GM20000 (cell line): ENCODE data around the gene DPP10.

ENCODE experiments used
- DNase-seq: peaks from one replicate; pipeline ENCODE4 v3.0.0; 2012; ENCODE audit warnings: low spot score
- TF ChIP-seq, protein P1 (sequence below): IDR thresholded peaks from 2 replicates; pipeline ENCODE4 v1.5.1; 2012; ENCODE audit warnings: mild to moderate bottlenecking, control low read depth; ENCODE audit errors: extremely low read depth, missing control alignments

DPP10 gene

GRCh38 chr2:114714313-114714712 lies 271.9 kb downstream of the DPP10 start:
- TF ChIP-seq, protein P1, sequence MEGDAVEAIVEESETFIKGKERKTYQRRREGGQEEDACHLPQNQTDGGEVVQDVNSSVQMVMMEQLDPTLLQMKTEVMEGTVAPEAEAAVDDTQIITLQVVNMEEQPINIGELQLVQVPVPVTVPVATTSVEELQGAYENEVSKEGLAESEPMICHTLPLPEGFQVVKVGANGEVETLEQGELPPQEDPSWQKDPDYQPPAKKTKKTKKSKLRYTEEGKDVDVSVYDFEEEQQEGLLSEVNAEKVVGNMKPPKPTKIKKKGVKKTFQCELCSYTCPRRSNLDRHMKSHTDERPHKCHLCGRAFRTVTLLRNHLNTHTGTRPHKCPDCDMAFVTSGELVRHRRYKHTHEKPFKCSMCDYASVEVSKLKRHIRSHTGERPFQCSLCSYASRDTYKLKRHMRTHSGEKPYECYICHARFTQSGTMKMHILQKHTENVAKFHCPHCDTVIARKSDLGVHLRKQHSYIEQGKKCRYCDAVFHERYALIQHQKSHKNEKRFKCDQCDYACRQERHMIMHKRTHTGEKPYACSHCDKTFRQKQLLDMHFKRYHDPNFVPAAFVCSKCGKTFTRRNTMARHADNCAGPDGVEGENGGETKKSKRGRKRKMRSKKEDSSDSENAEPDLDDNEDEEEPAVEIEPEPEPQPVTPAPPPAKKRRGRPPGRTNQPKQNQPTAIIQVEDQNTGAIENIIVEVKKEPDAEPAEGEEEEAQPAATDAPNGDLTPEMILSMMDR: no peak
- no peak for DNase-seq

- DNase-seq: no peak
- TF ChIP-seq, protein P1: no peak
Observed at GRCh38 chr2:114717049-114717448, 274.6 kb downstream of the DPP10 start.

GRCh38 chr2:114724454-114724853 lies 282.0 kb downstream of the DPP10 start:
- no peak for DNase-seq
- TF ChIP-seq, protein P1: no peak

DNA sequence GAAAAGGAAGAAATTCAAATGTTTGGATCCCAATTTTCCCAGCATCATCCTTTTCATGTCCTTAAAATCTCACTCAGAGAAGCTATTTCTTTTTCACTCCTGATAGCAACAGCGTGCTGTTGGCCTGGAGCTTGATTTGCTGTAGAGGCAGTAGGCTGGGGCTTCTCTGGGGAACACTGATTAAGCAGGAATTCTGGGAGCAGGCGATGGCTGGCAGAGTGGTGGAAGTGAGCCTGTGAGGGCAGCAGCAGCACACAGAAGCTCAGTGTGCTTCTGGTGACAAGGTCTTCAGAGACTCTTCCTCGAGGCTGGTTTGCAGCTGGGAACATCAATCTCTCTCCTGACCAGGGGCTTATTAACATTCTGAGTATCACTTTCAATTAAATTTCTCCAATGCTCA lies 284.6 kb downstream of the DPP10 start:
- DNase-seq: no peak
- TF ChIP-seq, protein P1: no peak

GRCh38 chr2:114728372-114728771 lies 285.9 kb downstream of the DPP10 start:
- TF ChIP-seq, protein P1: no peak
- DNase-seq: no peak

DNA sequence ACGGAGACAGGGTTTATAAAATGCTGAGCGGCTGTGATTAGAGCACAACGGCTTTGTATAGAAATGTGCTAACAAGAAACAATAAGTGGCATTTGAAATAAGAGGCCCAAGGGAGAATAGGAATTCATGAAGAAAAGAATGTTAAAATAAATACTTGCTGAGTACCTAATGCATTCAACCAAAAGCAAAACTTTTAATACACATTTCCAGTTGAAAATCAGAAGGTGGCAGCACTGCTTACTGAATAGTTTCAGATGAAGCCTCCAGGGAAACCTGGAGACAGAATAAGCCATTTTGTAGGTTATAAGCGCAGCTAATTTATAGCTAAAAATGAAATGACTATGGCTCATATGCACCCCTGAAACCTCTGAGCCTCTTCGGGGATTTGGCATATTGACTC lies 286.6 kb downstream of the DPP10 start:
- TF ChIP-seq, protein P1: no peak
- DNase-seq: no peak

GRCh38 chr2:114735126-114735525 lies 292.7 kb downstream of the DPP10 start:
- DNase-seq: no peak
- TF ChIP-seq, protein P1: no peak
